Heart left ventricle (tissue), 16 donors: ENCODE results near the gene CECR2. TPM values are rescaled to one million over a fixed set of nuclear protein-coding genes. Genes with fewer than 3 reads are reported as not detected.

Experiments used
- ATAC-seq, 4 donors: fragments of 200-7000 bp; cut with Tn5 transposase; one replicate each; pipeline ENCODE4 v1.9.1; 2020 to 2022; ENCODE audit warnings: moderate library complexity in 4 of 4, mild to moderate bottlenecking in 3 of 4, moderate number of reproducible peaks in 1 of 4
- DNase-seq, 5 donors: peaks; one replicate each; pipeline ENCODE4 v3.0.0-alpha.2; 2020
- H3K27ac ChIP-seq, 12 donors: fragments of 200-600 bp; sonication (generic) in 4 of 12; one replicate each; pipeline versions ENCODE4 v1.5.0 to v1.8.0; 2016 to 2022; ENCODE audit warnings: mild to moderate bottlenecking in 2 of 12
- H3K27me3 ChIP-seq, 9 donors: fragments of 200-600 bp; sonication (generic) in 2 of 9; one replicate each; pipeline versions ENCODE4 v1.5.1 to v1.8.0; 2016 to 2022; ENCODE audit warnings: mild to moderate bottlenecking in 3 of 9
- H3K36me3 ChIP-seq, 9 donors: fragments of 200-600 bp; sonication (generic) in 2 of 9; one replicate each; pipeline versions ENCODE4 v1.5.0 to v1.8.0; 2018 to 2022; ENCODE audit warnings: mild to moderate bottlenecking in 2 of 9
- H3K4me1 ChIP-seq, 12 donors: fragments of 200-600 bp; sonication (generic) in 4 of 12; one replicate each; pipeline versions ENCODE4 v1.5.0 to v1.8.0; 2016 to 2022; ENCODE audit warnings: mild to moderate bottlenecking in 3 of 12
- H3K4me3 ChIP-seq, 12 donors: fragments of 200-600 bp; sonication (generic) in 4 of 12; one replicate each; pipeline versions ENCODE4 v1.5.0 to v1.8.0; 2017 to 2022; ENCODE audit warnings: mild to moderate bottlenecking in 9 of 12, moderate library complexity in 4 of 12
- H3K9me3 ChIP-seq, 12 donors: fragments of 200-600 bp; sonication (generic) in 4 of 12; one replicate each; pipeline versions ENCODE4 v1.5.0 to v1.8.0; 2016 to 2022; ENCODE audit warnings: mild to moderate bottlenecking in 1 of 12
- POLR2A ChIP-seq, 2 donors: fragments of 450-650 bp; IDR thresholded peaks; one replicate each; pipeline ENCODE4 v1.6.1; 2017; ENCODE audit warnings: antibody characterized with exemption in 2 of 2, mild to moderate bottlenecking in 2 of 2, moderate library complexity in 2 of 2
- WGBS, 4 donors: extraction: QIAGEN DNeasy Blood & Tissue Kit in 2 of 4; methylation state at CpG; one replicate each; pipeline versions ENCODE4 v1.1.5 to v1.1.7; 2013 to 2018; 5-methylcytosine and 5-hydroxymethylcytosine counted together
- intact Hi-C, 10 donors: fragments of 100-400 bp; cut with DNase I; formaldehyde crosslinking; loops; one replicate each; pipeline versions ENCODE4 v1.11.1 to v1.14.2; 2022
- polyA plus RNA-seq, 2 donors: library from polyadenylated mRNA; stranded (reverse); fragments of 200-250 nt; gene quantifications; one replicate each; pipeline ENCODE4 v1.2.3, GENCODE V29; 2013
- total RNA-seq, 9 donors: library from RNA; depleted of rRNA in 2 of 9; stranded (reverse); fragments of >200 nt in 2 of 9; fragmentation: NEBNext Ultra II Directional in 3 of 9; extraction: Animal tissue kit (Norgen Biotek cat#: 25700) in 3 of 9; gene quantifications; one replicate each; pipeline versions ENCODE4 v1.1.0 to v1.2.4, GENCODE V29; 2016 to 2023
- TF ChIP-seq, protein P1 (sequence below), 12 donors: fragments of 200-600 bp; sonication (generic) in 4 of 12; IDR thresholded peaks; one replicate each; pipeline versions ENCODE4 v1.5.0 to v1.8.0; 2018 to 2022; ENCODE audit warnings: antibody characterized with exemption in 12 of 12, mild to moderate bottlenecking in 5 of 12
- donor health status: ischemic (EF 13 %, LVEDD 7.1; RV severe dilation, severe dysfunction).
- donor health status: healthy with polysubstance abuse.
- donor health status: DM: no; HTN: yes; CAD: no.
- donor health status: DM: no; HTN: no; CAD: no.
- donor health status: ischemic (EF 25% LVEDD 6.9; RV normal size, moderate dysfunction).
- donor health status: ischemic (EF 25% LVEDD 5.7; RV mildly dilated, moderate dysfunction).
- donor health status: healthy.
- donor health status: DM: yes; HTN: yes; CAD: no.
- donor health status: ischemic (EF 35%, LVEDD 5.7; RV mildly dilated, moderate dysfunction).
- donor health status: nonischemic (EF 11% LVEDD 7.7; RV severe dilation, severe dysfunction).
- donor health status: DM: yes; HTN: yes; CAD: no.
- donor health status: PGD.
- donor health status: ischemic (EF 29% LVEDD 5.4; RV normal size, mild dysfunction).
- donor health status: nonischemic (EF 23%, LVEDD 6.1; RV moderate dilation, normal function).

CECR2 gene
- total and polyA plus RNA-seq, 11 donors = 3.8 to 11.6 (median 6.8) TPM

DNA sequence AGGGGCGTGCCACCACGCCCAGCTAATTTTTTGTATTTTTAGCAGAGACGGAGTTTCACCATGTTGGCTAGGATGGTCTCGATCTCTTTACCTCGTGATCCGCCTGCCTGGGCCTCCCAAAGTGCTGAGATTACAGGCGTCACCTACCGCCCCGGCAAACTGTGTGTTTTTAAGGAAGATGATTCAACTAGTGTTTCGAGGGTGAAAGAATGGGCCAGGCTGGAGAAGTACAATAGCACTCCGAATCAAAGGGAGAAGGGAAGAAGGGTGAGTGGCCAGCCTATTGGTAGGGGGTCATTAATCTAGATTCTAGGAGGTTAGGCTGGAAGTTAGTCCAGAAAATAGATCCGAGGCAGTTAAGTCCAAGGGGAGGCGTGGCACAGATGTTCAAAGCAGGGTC is 2.9 kb upstream of the CECR2 start:
- Histone ChIP-seq H3K36me3 (no peaks in the 10 kb centered on the region), H3K9me3 (no peaks in the 10 kb centered on the region), H3K27ac (no peak overlapping the region), H3K4me1 (peaks cover 0 to 26% (median 8%) of the 10 kb centered on the region in 12 donors), H3K4me3 (no peak overlapping the region), H3K27me3 (peaks cover 0 to 49% (median 4%) of the 10 kb centered on the region in 9 donors)
- 83 to 86% (median 84%) methylated on average over 13 of the region's 13 CpGs for WGBS, 4 donors
- DNase-seq (no peak), ATAC-seq (no peak)
- intact Hi-C loops = loop anchor here in 9 of 10 donors (5.0 to 10.0 kb wide), 10 partner anchors 104 to 194 kb away; partner anchors contain the start of gene ADA2 (in 1 of the 9)
- TF ChIP-seq POLR2A (IDR thresholded peaks at IDR 0.05) = no peak
- TF ChIP-seq, protein P1, sequence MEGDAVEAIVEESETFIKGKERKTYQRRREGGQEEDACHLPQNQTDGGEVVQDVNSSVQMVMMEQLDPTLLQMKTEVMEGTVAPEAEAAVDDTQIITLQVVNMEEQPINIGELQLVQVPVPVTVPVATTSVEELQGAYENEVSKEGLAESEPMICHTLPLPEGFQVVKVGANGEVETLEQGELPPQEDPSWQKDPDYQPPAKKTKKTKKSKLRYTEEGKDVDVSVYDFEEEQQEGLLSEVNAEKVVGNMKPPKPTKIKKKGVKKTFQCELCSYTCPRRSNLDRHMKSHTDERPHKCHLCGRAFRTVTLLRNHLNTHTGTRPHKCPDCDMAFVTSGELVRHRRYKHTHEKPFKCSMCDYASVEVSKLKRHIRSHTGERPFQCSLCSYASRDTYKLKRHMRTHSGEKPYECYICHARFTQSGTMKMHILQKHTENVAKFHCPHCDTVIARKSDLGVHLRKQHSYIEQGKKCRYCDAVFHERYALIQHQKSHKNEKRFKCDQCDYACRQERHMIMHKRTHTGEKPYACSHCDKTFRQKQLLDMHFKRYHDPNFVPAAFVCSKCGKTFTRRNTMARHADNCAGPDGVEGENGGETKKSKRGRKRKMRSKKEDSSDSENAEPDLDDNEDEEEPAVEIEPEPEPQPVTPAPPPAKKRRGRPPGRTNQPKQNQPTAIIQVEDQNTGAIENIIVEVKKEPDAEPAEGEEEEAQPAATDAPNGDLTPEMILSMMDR (IDR thresholded peaks at IDR 0.05) = no peak

DNA sequence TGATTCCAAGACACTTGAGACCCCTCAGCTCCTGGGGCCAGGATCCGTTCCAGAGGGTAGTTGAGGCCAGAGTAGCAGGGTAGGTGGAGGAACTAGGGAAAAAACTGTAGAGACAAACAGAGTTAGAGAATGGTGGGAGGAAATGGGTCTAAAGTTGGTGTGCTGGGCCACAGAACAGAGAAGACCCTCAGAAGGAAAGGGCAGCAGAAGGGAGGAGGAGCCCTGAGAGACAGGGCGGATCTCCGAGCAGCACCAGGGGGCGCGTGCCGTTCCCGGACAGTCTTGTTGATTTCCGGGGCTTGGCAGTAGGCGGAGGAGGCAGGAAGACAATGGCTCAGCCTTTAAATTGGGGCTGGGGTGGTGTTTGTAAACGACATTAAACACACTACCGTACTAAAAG is 2.4 kb upstream of the CECR2 start:
- Histone ChIP-seq H3K27ac (no peak overlapping the region), H3K36me3 (no peaks in the 10 kb centered on the region), H3K4me1 (peaks cover 0 to 26% (median 10%) of the 10 kb centered on the region in 12 donors), H3K27me3 (peaks cover 0 to 54% (median 6%) of the 10 kb centered on the region in 9 donors), H3K4me3 (peak overlapping the region in 4 of 12 donors; percentile 4 to 27 (median 16)), H3K9me3 (no peaks in the 10 kb centered on the region)
- TF ChIP-seq POLR2A (IDR thresholded peaks at IDR 0.05) = no peak
- TF ChIP-seq, protein P1 (IDR thresholded peaks at IDR 0.05) = peak; percentile 27 to 64 (median 48)
- WGBS, 4 donors = 10 to 15% (median 13%) methylated on average over 11 of the region's 11 CpGs
- intact Hi-C loops = loop anchor here in 9 of 10 donors (5.0 to 10.0 kb wide), 10 partner anchors 105 to 195 kb away; partner anchors contain the start of gene ADA2 (in 1 of the 9)
- ATAC-seq (peak in 3 of 4 donors; percentile 37 to 66 (median 42)), DNase-seq (peak; percentile 40 to 77 (median 53))

DNA sequence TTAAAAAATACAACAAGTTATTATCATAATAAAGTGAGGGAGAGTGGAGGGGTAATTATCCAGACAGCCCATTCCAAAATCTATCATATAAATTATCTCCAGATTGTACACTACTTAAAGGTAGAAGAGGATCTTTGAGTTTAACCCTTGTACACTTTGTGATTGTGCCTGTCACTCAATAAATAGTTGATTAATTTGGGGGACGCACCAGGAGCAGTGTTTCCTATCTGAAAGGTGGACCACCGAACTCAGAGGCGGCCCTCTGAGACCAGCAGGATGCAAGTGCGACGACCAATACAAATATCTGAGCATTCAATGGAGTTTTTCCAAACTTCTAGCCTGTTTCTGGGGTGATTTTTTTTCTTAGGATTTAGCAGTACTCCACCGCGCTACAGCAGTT is 1.1 kb upstream of the CECR2 start:
- DNase-seq (no peak), ATAC-seq (no peak)
- no peak for TF ChIP-seq POLR2A (IDR thresholded peaks at IDR 0.05)
- TF ChIP-seq, protein P1 (IDR thresholded peaks at IDR 0.05) = no peak
- Histone ChIP-seq H3K4me1 (peaks cover 0 to 26% (median 11%) of the 10 kb centered on the region in 12 donors), H3K4me3 (peak overlapping the region in 11 of 12 donors; percentile 59 to 81 (median 76)), H3K27me3 (peaks cover 0 to 66% (median 6%) of the 10 kb centered on the region in 9 donors), H3K36me3 (no peaks in the 10 kb centered on the region), H3K27ac (peak overlapping the region in 8 of 12 donors; percentile 51 to 90 (median 84)), H3K9me3 (no peaks in the 10 kb centered on the region)
- intact Hi-C loops = loop anchor here (2.0 to 10.0 kb wide), 11 partner anchors 106 to 196 kb away; partner anchors contain the start of gene ADA2 (in 1 of the 10)
- 4 to 14% (median 10%) methylated on average over 7 of the region's 7 CpGs for WGBS, 4 donors

DNA sequence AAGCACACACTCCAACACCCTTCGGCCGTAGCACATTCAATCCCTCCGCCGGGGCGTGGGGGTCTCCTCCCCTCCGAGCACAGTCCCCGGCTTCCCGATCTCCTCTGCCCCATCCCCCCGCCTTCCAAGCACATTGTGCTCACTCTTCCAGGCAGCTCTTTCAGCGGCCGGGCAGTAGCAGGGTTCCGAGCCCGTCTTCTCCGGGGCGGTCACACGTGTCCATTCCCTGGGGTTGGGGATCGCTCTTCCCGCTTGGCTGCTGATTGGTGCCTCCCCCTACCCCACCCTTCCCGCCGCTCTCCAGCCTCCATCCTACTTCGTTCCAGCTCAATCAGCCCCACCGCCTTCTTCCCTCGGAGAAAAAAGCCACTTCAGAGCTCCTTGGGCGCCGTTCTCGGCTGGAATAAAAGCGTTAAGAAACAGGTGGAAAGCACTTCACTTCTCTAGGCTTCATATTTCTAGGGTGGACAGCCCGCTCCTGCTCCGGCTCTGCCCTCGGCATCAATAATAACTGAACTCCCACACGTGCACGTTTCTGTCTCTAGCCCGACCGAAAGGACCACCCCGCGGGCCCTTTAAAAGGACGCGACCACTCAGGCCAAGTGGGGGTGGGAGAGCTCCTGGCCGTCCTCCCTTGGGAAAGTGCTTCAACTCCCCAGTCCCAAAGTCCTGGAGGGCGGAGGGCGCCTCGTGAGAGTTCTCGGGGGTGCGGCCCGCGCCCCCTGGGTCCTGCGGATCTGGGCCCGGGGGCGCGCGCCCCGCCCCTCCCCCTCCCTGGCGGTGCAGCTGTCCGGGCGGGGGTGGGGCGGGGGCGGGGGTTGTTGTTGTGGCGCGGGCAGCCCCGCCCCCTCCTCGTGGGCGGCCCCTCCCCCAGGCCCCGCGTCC is 464 bp upstream of the CECR2 start:
- peak overlapping the region; percentile 41 to 81 (median 75) for H3K4me3 ChIP-seq
- peak overlapping the region; percentile 51 to 90 (median 84) for H3K27ac ChIP-seq
- peaks cover 0 to 26% (median 11%) of the 10 kb centered on the region in 12 donors for H3K4me1 ChIP-seq
- peak; percentile 52 to 80 (median 74) for ATAC-seq
- TF ChIP-seq, protein P1 (IDR thresholded peaks at IDR 0.05) = peak in 1 of 12 donors; percentile 7
- TF ChIP-seq POLR2A (IDR thresholded peaks at IDR 0.05) = peak in 1 of 2 donors; percentile 12
- peak; percentile 58 to 78 (median 67) for DNase-seq
- H3K27me3 ChIP-seq = peaks cover 0 to 66% (median 3%) of the 10 kb centered on the region in 9 donors
- 0 to 1% (median 1%) methylated on average over 31 to 64 of the region's 64 CpGs for WGBS, 4 donors
- intact Hi-C loops = loop anchor here (2.0 to 10.0 kb wide), 11 partner anchors 106 to 196 kb away; partner anchors contain the start of gene ADA2 (in 1 of the 10)
- H3K9me3 ChIP-seq = no peaks in the 10 kb centered on the region
- no peaks in the 10 kb centered on the region for H3K36me3 ChIP-seq
